HG03066 (cell line): ENCODE results near the gene KNTC1.
"Not testable (repeated sequence)": the region's sequence is repeated elsewhere in the genome, so short reads cannot be mapped to it uniquely, and the experiment has no call there.

Experiments used
- ATAC-seq: cut with Tn5 transposase; IDR thresholded peaks from one replicate; pipeline ENCODE4 v1.9.1; 2021; ENCODE audit warnings: low read depth; ENCODE audit not compliant: unreplicated experiment

Gene KNTC1

GRCh38 chr12:122643207-122643805 is 116.3 kb downstream of the KNTC1 start:
- ATAC-seq: no peak

GRCh38 chr12:122646517-122647217 is 119.6 kb downstream of the KNTC1 start:
- peak; percentile 71 for ATAC-seq

GRCh38 chr12:122651520-122652224 is 124.6 kb downstream of the KNTC1 start:
- no peak for ATAC-seq

- not testable (repeated sequence) for ATAC-seq
Measured at GRCh38 chr12:122653291-122653690, 126.2 kb downstream of the KNTC1 start.

GRCh38 chr12:122656298-122656697 is 129.2 kb downstream of the KNTC1 start:
- ATAC-seq: no peak

- ATAC-seq: no peak
Measured at GRCh38 chr12:122659579-122659978, 132.5 kb downstream of the KNTC1 start.

GRCh38 chr12:122661246-122661645 is 134.2 kb downstream of the KNTC1 start:
- no peak for ATAC-seq

GRCh38 chr12:122661938-122662337 is 134.9 kb downstream of the KNTC1 start:
- ATAC-seq: no peak

GRCh38 chr12:122665349-122665748 is 138.3 kb downstream of the KNTC1 start:
- ATAC-seq: no peak

GRCh38 chr12:122665759-122666158 is 138.7 kb downstream of the KNTC1 start:
- no peak for ATAC-seq

GRCh38 chr12:122668268-122668667 is 141.2 kb downstream of the KNTC1 start:
- ATAC-seq: no peak

GRCh38 chr12:122669397-122670070 is 142.5 kb downstream of the KNTC1 start:
- no peak for ATAC-seq

GRCh38 chr12:122672515-122672914 is 145.5 kb downstream of the KNTC1 start:
- no peak for ATAC-seq
